Erythroblast (primary cell): ENCODE measurements around the gene CTPS1.

ENCODE experiments used
- GATA1 ChIP-seq: IDR thresholded peaks from 2 replicates; pipeline ENCODE4 v1.6.1; 2011; ENCODE audit warnings: low read depth, mild to moderate bottlenecking, control low read depth, low read length, moderate library complexity
- POLR2A ChIP-seq: IDR thresholded peaks from 2 replicates; pipeline ENCODE4 v1.6.1; 2011; ENCODE audit warnings: mild to moderate bottlenecking, low read length

DNA sequence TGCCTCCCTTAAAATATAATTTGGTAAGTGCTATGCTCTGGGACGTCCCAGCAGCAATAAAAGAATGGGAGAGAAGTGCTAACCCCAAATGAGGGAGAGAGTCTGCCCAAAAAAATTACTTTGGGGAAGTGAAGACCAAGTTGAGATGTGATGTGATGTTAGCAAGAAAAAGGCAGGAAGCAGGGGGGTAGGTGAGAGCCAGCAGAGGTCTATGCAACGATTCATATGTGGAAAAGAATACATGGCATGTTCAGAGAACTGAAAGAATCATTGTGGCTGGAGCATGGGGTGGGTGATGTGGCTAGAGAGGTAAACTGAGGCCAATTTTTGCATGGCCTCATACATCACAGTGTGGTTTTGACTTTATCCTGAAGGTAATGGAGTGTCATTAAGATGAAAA lies 5.6 kb upstream of the CTPS1 start:
- TF ChIP-seq POLR2A (no peak), GATA1 (no peak)
